Posterior vena cava (tissue), 2 donors: Measurements from ENCODE around the gene NCAPD3. TPM values are rescaled to one million over a fixed set of nuclear protein-coding genes. Genes with fewer than 3 reads are reported as not detected.
"Not testable (repeated sequence)": the region's sequence is repeated elsewhere in the genome, so short reads cannot be mapped to it uniquely, and the experiment has no call there.

Experiments used
- DNase-seq: peaks from one replicate; pipeline ENCODE4 v3.0.0-alpha.2; 2020; ENCODE audit warnings: low spot score
- intact Hi-C, 2 donors: fragments of 100-400 bp; cut with DNase I; formaldehyde crosslinking; loops; one replicate each; pipeline versions ENCODE4 v1.14.1 to v1.14.2; 2022 to 2023
- total RNA-seq, 2 donors: library from RNA; stranded (reverse); fragmentation: NEBNext Ultra II Directional; extraction: Animal tissue kit (Norgen Biotek cat#: 25700); gene quantifications; one replicate each; pipeline ENCODE4 v1.2.1, GENCODE V29; 2021
- donor health status: DM: yes; HTN: yes; CAD: no.
- donor health status: DM: yes; HTN: yes; CAD: no.

Gene NCAPD3
- total RNA-seq, 2 donors from 2014 or later = 12.6 to 15.2 TPM

- intact Hi-C loops = not testable (repeated sequence)
Measured at GRCh38 chr11:134255184-134255561, 31.4 kb upstream of the NCAPD3 start.

GRCh38 chr11:134254433-134255183 lies 30.8 kb upstream of the NCAPD3 start:
- intact Hi-C loops = no loop called here
- DNase-seq = no peak

More at GRCh38 chr11:134255184-134255561, 31.4 kb upstream of the NCAPD3 start:
- not testable (repeated sequence) for DNase-seq

GRCh38 chr11:134253188-134253993 lies 29.6 kb upstream of the NCAPD3 start, which contains the start of the genes ACAD8 and THYN1:
Gene ACAD8, plus strand, starts transcription at chr11:134253568. Its CDS starts 33 bp downstream, at chr11:134253601.
Gene THYN1, minus strand, starts transcription at chr11:134253352. Its CDS starts 470 bp downstream, at chr11:134252882.
- DNase-seq = peak; percentile 99
- intact Hi-C loops = no loop called here

GRCh38 chr11:134252346-134253187 lies 28.8 kb upstream of the NCAPD3 start:
- DNase-seq = no peak
- intact Hi-C loops = no loop called here

- DNase-seq = no peak
- intact Hi-C loops = no loop called here
Measured at GRCh38 chr11:134250675-134251074, 26.9 kb upstream of the NCAPD3 start.

GRCh38 chr11:134250246-134250645 lies 26.5 kb upstream of the NCAPD3 start:
- DNase-seq = no peak
- intact Hi-C loops = no loop called here

- intact Hi-C loops = no loop called here
Measured at GRCh38 chr11:134248910-134249480, 25.2 kb upstream of the NCAPD3 start.

GRCh38 chr11:134246678-134247077 lies 22.9 kb upstream of the NCAPD3 start:
- intact Hi-C loops = no loop called here
- DNase-seq = no peak

More at GRCh38 chr11:134248910-134249480, 25.2 kb upstream of the NCAPD3 start:
- DNase-seq = no peak

- no peak for DNase-seq
- intact Hi-C loops = no loop called here
Measured at GRCh38 chr11:134246100-134246499, 22.3 kb upstream of the NCAPD3 start.

GRCh38 chr11:134245434-134245833 lies 21.7 kb upstream of the NCAPD3 start:
- intact Hi-C loops = no loop called here
- DNase-seq = no peak

GRCh38 chr11:134244593-134244992 lies 20.8 kb upstream of the NCAPD3 start:
- no peak for DNase-seq
- intact Hi-C loops = no loop called here

- intact Hi-C loops = no loop called here
- DNase-seq = no peak
Measured at GRCh38 chr11:134243913-134244312, 20.1 kb upstream of the NCAPD3 start.

GRCh38 chr11:134242376-134242775 lies 18.6 kb upstream of the NCAPD3 start:
- DNase-seq = no peak
- intact Hi-C loops = no loop called here

GRCh38 chr11:134240592-134240991 lies 16.8 kb upstream of the NCAPD3 start:
- intact Hi-C loops = no loop called here
- no peak for DNase-seq

GRCh38 chr11:134238956-134239355 lies 15.2 kb upstream of the NCAPD3 start:
- no peak for DNase-seq

GRCh38 chr11:134237557-134237922 lies 13.8 kb upstream of the NCAPD3 start:
- intact Hi-C loops = no loop called here

More at GRCh38 chr11:134238956-134239355, 15.2 kb upstream of the NCAPD3 start:
- intact Hi-C loops = no loop called here

GRCh38 chr11:134236834-134237556 lies 13.2 kb upstream of the NCAPD3 start:
- DNase-seq = no peak
- intact Hi-C loops = no loop called here

More at GRCh38 chr11:134237557-134237922, 13.8 kb upstream of the NCAPD3 start:
- DNase-seq = peak; percentile 57

- DNase-seq = peak; percentile 53
- intact Hi-C loops = no loop called here
Measured at GRCh38 chr11:134235399-134235798, 11.6 kb upstream of the NCAPD3 start.
